Measurements from ENCODE around the gene PPARGC1A. TPM values are rescaled to one million over a fixed set of nuclear protein-coding genes. Genes with fewer than 3 reads are reported as not detected.
A peak's percentile ranks its signal among the peaks of the same experiment; 100 is the strongest.

The PPARGC1A gene
- total and polyA plus RNA-seq, 2 experiments from 2014 or later: 6.7 to 16.6 TPM

- H3K27ac ChIP-seq: no peak overlapping the region
- no peaks in the 10 kb centered on the region for H3K27me3 ChIP-seq
- no peaks in the 10 kb centered on the region for H3K4me1 ChIP-seq (ENCODE audit: insufficient read depth)
- H3K4me3 ChIP-seq: no peak overlapping the region
- H3K79me2 ChIP-seq: no peaks in the 10 kb centered on the region
- 42% methylated on average over 6 of the region's 6 CpGs for WGBS (ENCODE audit: low lambda C conversion rate, missing lambda C conversion rate)
- no peak overlapping the region for H2AFZ ChIP-seq
- no peaks in the 10 kb centered on the region for H3K36me3 ChIP-seq (replicated peaks; ENCODE audit: insufficient read depth, low read depth)
- H3K4me2 ChIP-seq: no peak overlapping the region
- H3K9me3 ChIP-seq (ENCODE audit: low read depth): no peaks in the 10 kb centered on the region
- H3K9me2 ChIP-seq (replicated peaks; ENCODE audit: insufficient read depth): no peaks in the 10 kb centered on the region
- TF ChIP-seq EZH2phosphoT487 (IDR thresholded peaks at IDR 0.05; ENCODE audit: low read depth, severe bottlenecking, unreplicated experiment) (no peak), EZH2 (IDR thresholded peaks at IDR 0.05; ENCODE audit: borderline replicate concordance) (no peak)
- TF ChIP-seq, protein P1, sequence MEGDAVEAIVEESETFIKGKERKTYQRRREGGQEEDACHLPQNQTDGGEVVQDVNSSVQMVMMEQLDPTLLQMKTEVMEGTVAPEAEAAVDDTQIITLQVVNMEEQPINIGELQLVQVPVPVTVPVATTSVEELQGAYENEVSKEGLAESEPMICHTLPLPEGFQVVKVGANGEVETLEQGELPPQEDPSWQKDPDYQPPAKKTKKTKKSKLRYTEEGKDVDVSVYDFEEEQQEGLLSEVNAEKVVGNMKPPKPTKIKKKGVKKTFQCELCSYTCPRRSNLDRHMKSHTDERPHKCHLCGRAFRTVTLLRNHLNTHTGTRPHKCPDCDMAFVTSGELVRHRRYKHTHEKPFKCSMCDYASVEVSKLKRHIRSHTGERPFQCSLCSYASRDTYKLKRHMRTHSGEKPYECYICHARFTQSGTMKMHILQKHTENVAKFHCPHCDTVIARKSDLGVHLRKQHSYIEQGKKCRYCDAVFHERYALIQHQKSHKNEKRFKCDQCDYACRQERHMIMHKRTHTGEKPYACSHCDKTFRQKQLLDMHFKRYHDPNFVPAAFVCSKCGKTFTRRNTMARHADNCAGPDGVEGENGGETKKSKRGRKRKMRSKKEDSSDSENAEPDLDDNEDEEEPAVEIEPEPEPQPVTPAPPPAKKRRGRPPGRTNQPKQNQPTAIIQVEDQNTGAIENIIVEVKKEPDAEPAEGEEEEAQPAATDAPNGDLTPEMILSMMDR (IDR thresholded peaks at IDR 0.05; ENCODE audit: poor library complexity): no peak
- DNase-seq (ENCODE audit: low spot score): peak; percentile 16
- H4K20me1 ChIP-seq (ENCODE audit: insufficient read depth, poor library complexity, severe bottlenecking): no peaks in the 10 kb centered on the region
Measured at GRCh38 chr4:23782778-23783437, 106.9 kb downstream of the PPARGC1A start.

DNA sequence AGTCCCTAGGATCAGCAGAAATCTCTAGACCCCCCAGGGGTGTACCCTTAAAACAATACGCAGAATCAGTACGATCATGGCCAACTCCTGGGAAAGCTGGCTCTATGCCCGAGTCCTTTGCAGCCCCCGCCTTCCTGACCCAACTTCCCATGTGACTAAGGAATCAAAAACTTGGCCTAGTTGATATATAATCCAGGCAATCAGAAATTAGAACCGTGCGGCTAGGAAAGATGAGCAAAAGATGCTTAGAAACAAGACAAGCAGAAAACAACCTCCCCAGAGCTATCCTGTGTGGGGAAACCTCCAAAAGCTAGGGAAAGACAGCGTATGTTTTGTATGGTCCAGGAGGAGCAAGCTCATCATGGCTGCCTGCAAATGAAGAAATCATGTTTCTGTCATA is 110.0 kb downstream of the PPARGC1A start:
- Histone ChIP-seq H3K9me3 (ENCODE audit: low read depth) (no peaks in the 10 kb centered on the region), H4K20me1 (ENCODE audit: insufficient read depth, poor library complexity, severe bottlenecking) (no peaks in the 10 kb centered on the region), H3K27me3 (no peaks in the 10 kb centered on the region), H3K4me3 (no peak overlapping the region), H3K36me3 (replicated peaks; ENCODE audit: insufficient read depth, low read depth) (no peaks in the 10 kb centered on the region), H3K4me2 (no peak overlapping the region), H2AFZ (no peak overlapping the region), H3K4me1 (ENCODE audit: insufficient read depth) (no peaks in the 10 kb centered on the region), H3K27ac (no peak overlapping the region), H3K9me2 (replicated peaks; ENCODE audit: insufficient read depth) (no peaks in the 10 kb centered on the region), H3K79me2 (no peaks in the 10 kb centered on the region)
- WGBS (ENCODE audit: low lambda C conversion rate, missing lambda C conversion rate): 87% methylated on average over 7 of the region's 7 CpGs
- no peak for TF ChIP-seq EZH2 (IDR thresholded peaks at IDR 0.05; ENCODE audit: borderline replicate concordance)
- no peak for TF ChIP-seq EZH2phosphoT487 (IDR thresholded peaks at IDR 0.05; ENCODE audit: low read depth, severe bottlenecking, unreplicated experiment)
- TF ChIP-seq, protein P1 (IDR thresholded peaks at IDR 0.05; ENCODE audit: poor library complexity): no peak
- DNase-seq (ENCODE audit: low spot score): no peak

- no peak overlapping the region for H2AFZ ChIP-seq
- TF ChIP-seq EZH2 (IDR thresholded peaks at IDR 0.05; ENCODE audit: borderline replicate concordance): no peak
- TF ChIP-seq EZH2phosphoT487 (IDR thresholded peaks at IDR 0.05; ENCODE audit: low read depth, severe bottlenecking, unreplicated experiment): no peak
- TF ChIP-seq, protein P1 (IDR thresholded peaks at IDR 0.05; ENCODE audit: poor library complexity): no peak
Measured at GRCh38 chr4:23779422-23779821, 110.4 kb downstream of the PPARGC1A start.

More at GRCh38 chr4:23779422-23779821, 110.4 kb downstream of the PPARGC1A start:
- H3K9me3 ChIP-seq (ENCODE audit: low read depth): no peaks in the 10 kb centered on the region
- 85% methylated on average over 6 of the region's 6 CpGs for WGBS (ENCODE audit: low lambda C conversion rate, missing lambda C conversion rate)
- no peak for DNase-seq (ENCODE audit: low spot score)
- no peaks in the 10 kb centered on the region for H3K9me2 ChIP-seq (replicated peaks; ENCODE audit: insufficient read depth)
- no peaks in the 10 kb centered on the region for H3K27me3 ChIP-seq
- H3K36me3 ChIP-seq (replicated peaks; ENCODE audit: insufficient read depth, low read depth): no peaks in the 10 kb centered on the region
- no peak overlapping the region for H3K27ac ChIP-seq
- H3K4me3 ChIP-seq: no peak overlapping the region
- no peaks in the 10 kb centered on the region for H3K79me2 ChIP-seq
- no peaks in the 10 kb centered on the region for H3K4me1 ChIP-seq (ENCODE audit: insufficient read depth)
- H4K20me1 ChIP-seq (ENCODE audit: insufficient read depth, poor library complexity, severe bottlenecking): no peaks in the 10 kb centered on the region
- H3K4me2 ChIP-seq: no peak overlapping the region
